NCI-H146 (cell line): ENCODE measurements around the gene CUX1.
"Not testable (repeated sequence)": the region's sequence is repeated elsewhere in the genome, so short reads cannot be mapped to it uniquely, and the experiment has no call there.

ENCODE experiments used
- DNase-seq: peaks from one replicate; lab custom pipeline; 2025; lab: John Stamatoyannopoulos, UW

The CUX1 gene

GRCh38 chr7:102045681-102046372 lies 228.4 kb downstream of the CUX1 start:
- DNase-seq = no peak

GRCh38 chr7:102046373-102047117 lies 229.1 kb downstream of the CUX1 start:
- no peak for DNase-seq

DNA sequence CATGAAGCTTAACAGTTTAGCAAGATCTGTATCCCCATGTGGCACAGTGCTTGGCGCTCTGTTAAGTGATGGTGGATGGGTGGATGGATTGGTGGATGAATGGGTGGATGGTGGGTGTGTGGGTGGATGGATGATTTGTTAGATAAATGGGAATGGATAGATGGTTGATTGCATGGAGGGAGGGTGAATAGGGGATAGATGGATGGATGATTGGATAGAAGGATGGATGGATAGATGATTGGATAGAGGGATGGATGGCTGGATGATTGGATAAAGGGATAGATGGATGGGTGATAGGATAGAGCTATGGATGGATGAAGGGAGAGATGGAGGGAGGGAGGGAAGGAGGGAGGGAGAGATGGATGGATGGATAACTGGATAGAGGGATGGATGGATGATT lies 229.7 kb downstream of the CUX1 start:
- no peak for DNase-seq

- DNase-seq = no peak
Measured at GRCh38 chr7:102049765-102050164, 232.3 kb downstream of the CUX1 start.

- no peak for DNase-seq
Measured at GRCh38 chr7:102050864-102051460, 233.5 kb downstream of the CUX1 start.

GRCh38 chr7:102051736-102052135 lies 234.3 kb downstream of the CUX1 start:
- DNase-seq = not testable (repeated sequence)

- no peak for DNase-seq
Measured at GRCh38 chr7:102054158-102054557, 236.7 kb downstream of the CUX1 start.

DNA sequence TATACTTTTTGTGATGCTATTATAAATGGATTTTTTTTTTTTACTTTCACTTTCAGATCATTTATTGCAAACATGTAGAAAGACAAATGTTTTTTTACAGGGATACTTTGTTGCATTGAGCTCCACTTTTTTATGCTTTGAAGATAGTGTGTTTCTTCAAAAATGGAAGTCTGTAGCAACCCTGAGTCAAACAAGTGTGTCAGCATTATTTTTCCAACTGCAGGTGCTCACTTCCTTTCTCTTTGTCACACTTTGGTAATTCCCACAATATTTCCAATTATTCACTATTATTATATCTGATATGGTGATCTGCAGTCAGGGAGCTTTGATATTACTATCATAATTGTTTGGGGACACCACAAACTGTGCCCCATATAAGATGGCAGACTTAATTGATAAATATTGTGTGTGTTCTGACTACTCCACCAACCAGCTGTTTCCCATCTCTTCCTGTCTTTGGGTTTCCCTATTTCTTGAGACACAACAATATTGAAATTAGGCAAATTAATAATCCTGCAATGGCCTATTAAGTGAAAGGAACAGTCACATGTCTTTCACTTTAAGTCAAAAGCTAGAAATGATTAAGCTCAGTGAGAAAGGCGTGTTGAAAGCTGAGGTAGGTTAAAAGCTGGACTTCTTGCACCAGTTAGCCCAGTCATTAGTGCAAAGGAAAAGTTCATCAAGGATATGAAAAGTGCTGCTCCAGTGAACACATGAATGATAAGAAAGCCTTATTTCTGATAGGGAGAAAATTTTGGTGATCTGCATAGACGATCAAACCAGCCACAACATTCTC lies 238.0 kb downstream of the CUX1 start:
- DNase-seq = no peak

GRCh38 chr7:102059524-102059923 lies 242.1 kb downstream of the CUX1 start:
- DNase-seq = no peak

DNA sequence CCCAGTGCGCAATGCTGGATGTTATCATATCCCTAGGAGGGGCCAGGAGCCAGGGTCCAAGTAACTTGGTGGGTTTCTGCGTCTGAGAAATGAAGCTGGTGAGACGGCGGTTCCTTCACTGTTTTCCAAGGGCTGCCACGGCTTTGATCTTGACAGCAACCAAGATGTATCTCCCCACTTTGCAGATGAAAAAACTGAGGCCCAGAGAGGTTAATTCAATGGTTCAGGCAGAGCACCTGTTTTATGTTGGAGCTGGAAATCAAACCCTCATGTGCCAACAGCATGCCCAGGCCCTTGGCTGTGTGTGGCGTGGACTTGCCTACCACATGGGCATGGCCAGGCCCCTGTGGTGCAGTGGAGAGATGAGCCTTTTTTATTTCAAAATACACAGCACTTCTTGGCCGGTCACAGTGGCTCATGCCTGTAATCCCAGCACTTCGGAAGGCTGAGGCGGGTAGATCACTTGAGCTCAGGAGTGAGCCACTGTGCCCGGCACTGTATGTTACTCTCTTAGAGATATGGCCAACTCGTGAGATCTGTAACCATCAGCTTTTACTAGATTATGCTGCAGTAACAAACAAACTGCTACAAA lies 244.0 kb downstream of the CUX1 start:
- no peak for DNase-seq

- no peak for DNase-seq
Measured at GRCh38 chr7:102061981-102062390, 244.6 kb downstream of the CUX1 start.

- DNase-seq = no peak
Measured at GRCh38 chr7:102063690-102064180, 246.3 kb downstream of the CUX1 start.

DNA sequence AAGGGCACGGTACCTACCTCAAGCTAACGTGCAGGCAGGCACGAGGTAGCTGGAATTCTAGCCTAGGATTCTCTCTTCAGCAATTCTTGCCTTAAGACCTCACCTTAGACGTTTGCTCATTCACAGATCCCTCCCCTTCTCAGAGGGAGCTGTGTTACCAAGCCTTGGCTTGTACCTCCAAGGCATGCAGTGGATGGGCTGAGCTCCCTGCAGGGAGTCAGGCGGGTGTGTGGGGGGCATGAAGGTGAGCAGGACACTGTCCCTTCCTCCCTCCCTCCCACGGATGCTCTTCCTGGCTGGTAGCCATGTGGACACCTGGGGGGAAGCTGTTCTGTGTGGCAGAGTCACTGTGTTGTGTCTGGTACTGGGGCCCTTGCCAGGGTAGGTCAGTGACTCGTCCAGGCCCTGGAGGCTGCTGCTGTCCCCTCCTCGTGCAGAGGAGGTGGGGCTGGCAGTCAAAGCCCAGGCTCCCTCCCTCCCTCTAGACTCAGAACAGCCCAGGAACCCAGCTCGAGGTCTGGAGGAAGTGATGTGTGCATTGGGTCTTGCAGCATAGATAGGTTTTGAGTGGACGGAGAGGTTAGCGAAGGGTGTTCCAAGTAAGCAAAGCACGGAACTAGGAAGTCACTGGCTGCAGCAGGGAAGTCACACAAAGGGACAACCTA lies 247.1 kb downstream of the CUX1 start:
- DNase-seq = no peak

- DNase-seq = no peak
Measured at GRCh38 chr7:102065226-102065625, 247.8 kb downstream of the CUX1 start.

- no peak for DNase-seq
Measured at GRCh38 chr7:102066476-102066875, 249.1 kb downstream of the CUX1 start.

DNA sequence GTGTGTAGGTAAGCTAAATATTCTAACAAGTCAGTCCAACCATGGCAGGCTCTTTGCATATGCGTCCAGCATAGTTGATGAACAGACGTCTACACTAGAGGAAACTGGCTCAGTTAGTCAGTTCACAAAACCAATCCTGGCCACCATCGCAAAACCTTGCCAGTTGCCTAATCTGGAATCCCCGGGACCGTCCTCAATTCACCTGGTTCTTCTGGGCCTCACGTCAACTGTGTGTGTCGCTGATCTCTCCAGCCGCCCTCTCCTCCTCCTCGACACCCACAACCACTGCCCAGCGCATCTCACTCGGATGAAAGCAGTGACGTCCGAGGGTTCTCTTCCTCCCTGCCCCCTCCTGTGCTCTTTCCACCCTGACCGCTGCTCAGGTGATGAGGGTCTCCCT lies 251.4 kb downstream of the CUX1 start:
- no peak for DNase-seq

DNA sequence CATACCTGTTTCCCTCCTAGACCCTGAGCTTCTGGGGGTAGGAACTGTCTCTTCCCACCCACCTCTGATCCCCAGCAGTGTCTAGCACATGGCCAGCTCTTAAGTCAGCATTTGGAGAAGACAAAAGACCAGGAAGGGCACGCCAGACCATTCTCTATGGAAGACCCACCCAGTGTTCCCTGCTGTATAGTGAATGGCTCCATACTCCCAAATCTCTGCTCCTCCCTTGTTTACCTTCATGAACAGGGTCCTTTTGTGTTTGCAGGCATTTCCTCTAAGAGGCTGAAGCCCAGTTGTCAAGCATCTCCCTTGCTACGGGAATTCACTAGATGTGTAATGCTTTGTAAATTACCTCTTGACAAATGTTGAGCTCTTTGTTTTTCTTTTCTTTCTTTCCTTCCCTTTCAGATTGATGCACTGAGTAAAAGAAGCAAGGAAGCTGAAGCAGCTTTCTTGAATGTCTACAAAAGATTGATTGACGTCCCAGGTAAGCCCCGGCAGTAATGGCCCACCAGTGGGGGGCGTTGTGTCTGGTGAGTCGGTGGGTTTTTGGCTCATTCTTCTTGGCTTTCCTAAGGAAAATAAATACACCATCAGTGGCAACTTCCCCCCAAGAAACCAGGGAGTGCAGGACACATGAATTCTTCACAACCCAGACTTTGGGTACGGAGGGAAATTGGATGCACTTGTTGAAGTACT lies 252.7 kb downstream of the CUX1 start:
- no peak for DNase-seq

GRCh38 chr7:102072003-102072402 lies 254.6 kb downstream of the CUX1 start:
- DNase-seq = no peak

- no peak for DNase-seq
Measured at GRCh38 chr7:102072636-102073209, 255.3 kb downstream of the CUX1 start.
